ENCODE data around the gene GLG1.

DNA sequence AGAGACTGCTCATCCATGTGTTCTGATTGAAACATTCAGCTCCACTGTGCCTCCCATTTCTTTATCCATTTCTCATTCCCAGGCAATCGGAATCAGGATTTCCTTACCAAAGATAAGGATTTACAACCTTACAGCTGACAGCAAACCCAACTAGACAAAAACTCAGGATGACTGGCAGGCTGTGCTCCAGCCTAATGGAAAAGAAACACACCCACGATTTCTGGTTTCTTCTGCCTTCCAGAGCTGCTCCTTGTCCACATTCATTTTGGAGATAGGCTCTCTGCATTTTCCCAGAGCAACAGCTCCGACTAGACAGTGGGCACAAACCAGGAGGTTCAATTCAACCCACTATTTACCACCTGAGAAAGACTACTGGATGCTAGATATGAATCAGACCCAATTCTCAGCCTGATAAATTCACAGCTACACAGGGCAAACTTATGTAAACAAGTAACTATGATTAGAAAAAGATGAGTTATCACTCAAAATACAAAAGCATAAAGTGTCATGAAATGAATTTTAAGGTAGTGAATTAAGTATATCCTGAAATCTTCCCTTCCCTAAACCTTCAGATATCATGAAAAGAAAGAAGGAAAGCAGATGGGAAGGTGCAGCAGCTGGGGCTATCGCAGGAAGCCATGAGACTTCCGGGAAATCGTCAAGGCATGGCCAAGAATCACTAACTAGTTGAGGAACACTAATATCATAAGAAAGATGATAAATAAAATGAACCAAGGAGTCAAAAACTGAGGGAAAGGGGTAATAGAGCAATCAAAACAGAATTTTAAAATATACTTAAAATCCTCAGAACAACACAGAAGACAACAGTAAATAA is 140.8 kb downstream of the GLG1 start:
- TF ChIP-seq, protein P1, sequence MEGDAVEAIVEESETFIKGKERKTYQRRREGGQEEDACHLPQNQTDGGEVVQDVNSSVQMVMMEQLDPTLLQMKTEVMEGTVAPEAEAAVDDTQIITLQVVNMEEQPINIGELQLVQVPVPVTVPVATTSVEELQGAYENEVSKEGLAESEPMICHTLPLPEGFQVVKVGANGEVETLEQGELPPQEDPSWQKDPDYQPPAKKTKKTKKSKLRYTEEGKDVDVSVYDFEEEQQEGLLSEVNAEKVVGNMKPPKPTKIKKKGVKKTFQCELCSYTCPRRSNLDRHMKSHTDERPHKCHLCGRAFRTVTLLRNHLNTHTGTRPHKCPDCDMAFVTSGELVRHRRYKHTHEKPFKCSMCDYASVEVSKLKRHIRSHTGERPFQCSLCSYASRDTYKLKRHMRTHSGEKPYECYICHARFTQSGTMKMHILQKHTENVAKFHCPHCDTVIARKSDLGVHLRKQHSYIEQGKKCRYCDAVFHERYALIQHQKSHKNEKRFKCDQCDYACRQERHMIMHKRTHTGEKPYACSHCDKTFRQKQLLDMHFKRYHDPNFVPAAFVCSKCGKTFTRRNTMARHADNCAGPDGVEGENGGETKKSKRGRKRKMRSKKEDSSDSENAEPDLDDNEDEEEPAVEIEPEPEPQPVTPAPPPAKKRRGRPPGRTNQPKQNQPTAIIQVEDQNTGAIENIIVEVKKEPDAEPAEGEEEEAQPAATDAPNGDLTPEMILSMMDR (IDR thresholded peaks at IDR 0.05; ENCODE audit: low read length): no peak
- no peak for TF ChIP-seq EZH2 (optimal IDR thresholded peaks at IDR 0.05; ENCODE audit: low read depth, low read length)
